GM19025 (cell line): ENCODE measurements around the gene VAPB.

ENCODE experiments used
- ATAC-seq: cut with Tn5 transposase; IDR thresholded peaks from one replicate; pipeline ENCODE4 v1.9.1; 2021; ENCODE audit warnings: mild to moderate bottlenecking, low read depth, moderate library complexity; ENCODE audit not compliant: unreplicated experiment

VAPB gene

DNA sequence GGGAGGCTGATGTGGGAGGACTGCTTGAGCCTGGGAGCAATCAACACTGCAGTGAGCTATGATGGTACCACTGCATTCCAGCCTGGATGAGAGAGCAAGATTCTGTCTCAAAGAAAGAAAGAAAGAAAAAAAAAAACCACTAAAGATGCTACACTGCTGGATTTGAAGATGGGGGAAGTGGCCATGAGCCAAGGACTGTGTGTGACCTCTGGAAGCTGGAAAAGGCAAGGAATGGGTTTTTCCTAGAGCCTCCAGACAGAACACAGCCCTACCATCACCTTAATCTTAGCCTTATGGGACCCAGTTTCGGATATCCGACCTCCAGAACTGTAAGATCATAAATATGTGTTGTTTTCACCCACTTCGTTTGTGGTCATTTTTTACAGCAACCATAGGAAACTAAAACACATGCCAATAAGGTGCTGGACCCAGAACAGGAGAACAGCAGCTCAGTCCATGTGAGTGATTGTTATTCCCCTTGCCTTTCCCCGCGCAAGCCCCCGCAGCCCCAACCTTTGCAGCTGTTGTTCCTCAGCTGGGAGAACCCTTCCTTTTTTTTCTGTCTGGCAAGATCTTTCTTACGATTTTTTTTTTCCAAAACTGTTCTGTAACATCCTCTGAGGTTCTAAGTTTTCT, 11.1 kb upstream of the VAPB start:
- no peak for ATAC-seq

DNA sequence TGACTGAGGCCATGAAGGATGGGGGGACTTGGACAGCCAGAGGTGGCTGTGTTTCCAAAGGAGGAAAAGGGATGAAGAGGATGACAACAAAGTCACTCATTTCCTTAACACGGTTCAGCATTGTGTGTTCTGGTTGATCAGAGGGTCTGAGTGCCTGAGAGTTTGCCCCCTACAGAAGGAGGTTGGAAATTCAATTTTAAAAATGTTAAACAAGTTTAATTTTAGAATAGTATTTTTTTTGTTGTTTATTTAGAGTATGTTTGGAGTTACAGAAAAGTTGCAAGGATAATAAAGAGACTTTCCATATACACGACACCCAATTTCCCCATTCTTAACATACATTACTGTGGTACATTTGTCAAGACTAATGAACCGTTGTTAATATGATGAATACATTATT, 10.3 kb upstream of the VAPB start:
- no peak for ATAC-seq

DNA sequence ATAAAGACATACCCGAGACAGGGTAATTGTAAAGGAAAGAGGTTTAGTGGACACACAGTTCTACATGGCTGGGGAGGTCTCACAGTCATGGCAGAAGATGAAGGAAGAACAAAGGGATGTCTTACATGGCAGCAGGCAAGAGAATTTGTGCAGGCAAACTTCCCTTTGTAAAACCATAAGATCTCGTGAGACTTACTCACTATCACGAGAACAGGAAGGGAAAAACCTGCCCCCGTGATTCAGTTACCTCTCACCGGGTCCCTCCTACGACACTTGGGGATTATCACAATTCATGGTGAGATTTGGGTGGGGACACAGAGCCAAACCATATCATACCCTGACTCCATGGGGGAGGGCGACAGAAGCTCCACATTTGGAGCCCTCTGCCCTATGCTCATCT, 7.4 kb upstream of the VAPB start:
- ATAC-seq = no peak

DNA sequence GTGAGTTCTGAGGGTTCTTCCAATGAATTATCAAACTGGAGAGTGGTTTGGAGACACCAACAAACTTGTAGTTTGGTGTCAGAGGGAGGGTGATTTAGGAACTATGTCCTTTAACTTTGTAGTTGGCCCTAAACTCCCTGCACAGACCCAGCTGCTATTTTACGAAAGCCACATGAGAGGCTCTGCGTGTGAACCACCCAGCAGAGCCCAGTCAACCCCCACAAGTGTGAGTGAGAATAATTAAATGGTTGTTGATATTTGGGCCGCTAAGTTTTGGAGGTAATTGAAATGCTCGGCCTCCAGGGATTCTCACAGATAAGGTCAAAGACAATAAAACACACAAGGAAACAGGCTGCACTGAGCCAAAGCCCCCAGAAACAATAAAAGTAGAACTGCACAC, 6.9 kb upstream of the VAPB start:
- ATAC-seq = no peak

DNA sequence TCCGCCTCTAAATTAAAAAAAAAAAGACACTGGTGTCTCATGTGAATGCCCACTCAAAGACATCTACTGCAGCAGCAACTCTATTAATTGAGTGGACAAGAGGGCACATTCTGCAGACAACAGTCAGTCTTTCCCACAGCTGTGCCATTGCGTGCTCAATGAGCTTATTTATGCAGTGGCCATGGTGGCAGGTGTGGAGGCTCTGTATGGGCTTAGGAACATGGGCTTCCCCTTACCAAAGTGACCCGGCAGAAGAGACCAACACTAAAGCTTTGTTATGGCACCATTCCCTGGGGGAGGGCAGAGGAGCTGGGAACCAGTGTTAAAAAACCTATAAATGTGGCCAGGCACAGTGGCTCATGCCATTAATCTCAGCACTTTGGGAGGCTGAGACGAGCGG, 4.2 kb upstream of the VAPB start:
- ATAC-seq = no peak

DNA sequence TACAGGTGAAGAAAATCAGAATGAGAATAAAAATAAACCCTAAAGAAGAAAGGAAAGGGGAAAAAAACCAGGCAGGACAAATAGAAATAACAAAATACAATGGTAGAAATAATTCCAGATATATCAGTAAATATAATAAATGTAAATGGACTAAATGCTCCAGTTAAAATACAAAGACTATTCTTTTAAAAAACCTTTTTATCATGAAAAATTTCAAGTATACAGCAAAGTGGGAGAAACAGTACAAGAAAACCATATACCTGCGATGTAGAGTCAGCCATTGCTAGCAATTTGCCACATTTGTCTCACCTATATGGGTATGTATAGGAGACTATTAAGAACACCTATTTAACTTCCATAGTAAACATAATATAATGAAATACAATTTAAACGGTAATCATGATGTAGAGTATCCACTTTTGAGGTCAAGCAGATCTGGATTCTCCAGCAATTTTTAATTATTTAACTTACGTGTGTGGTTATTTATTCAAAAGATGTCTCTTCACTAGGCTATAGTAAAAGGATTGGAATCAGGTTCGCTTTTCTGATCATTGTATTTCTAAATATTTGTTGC, 914 bp upstream of the VAPB start:
- no peak for ATAC-seq

DNA sequence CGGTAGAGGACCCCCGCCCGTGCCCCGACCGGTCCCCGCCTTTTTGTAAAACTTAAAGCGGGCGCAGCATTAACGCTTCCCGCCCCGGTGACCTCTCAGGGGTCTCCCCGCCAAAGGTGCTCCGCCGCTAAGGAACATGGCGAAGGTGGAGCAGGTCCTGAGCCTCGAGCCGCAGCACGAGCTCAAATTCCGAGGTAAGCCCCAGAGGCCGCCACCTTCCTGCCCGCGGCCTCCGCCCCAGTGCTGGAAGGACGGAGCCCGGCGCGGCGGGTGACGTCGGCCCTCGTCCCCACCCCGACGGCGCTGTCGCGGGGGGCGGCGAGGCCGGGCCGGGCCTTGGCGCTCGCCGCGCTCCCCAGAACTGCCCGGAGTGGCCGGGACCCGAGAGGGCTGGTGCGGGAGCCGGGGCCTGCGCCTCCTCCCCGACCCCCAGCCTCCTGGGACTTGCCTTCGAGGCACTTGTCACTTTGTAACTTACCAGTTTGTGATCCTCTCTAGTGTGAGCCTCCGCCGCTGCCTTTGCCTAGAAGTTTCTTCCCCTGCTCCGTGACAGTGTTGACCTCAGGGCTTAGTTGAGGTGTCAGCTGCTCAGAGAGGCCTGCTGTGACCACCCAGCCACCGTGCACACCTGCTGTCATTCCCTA, 417 bp downstream of the VAPB start:
- ATAC-seq = peak; percentile 12

DNA sequence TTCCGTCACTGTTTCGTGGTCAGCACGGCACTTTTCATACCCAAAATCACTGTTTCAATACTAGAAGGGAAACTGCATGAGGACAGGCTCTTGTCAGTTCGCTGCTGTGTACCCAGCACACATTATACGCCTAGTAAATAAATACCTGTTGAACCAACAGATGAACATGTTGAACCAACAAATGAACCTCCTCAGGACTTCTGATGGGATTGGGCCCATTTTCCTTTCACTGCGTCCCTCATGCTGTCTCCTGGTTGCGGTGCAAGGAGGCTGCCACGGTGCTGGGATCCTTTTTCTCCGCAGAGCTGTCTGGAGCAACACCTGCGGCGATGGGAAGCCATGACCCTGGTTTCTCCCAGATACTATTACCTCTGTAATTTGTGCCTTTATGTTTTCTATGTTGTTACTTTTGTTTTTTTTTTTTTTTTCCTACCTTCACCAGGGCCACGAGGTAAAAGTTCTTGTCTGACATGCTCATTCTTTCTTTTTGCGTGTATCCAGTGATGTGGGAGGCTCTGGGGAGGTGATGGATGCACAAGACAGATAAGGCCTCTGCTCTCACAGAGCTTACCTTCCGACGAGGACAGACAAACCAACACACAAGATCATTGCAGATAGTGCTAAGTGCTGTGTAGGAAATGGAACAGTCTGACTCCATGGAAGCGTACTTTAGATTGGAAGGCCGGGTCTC, 1.1 kb downstream of the VAPB start:
- ATAC-seq = no peak

DNA sequence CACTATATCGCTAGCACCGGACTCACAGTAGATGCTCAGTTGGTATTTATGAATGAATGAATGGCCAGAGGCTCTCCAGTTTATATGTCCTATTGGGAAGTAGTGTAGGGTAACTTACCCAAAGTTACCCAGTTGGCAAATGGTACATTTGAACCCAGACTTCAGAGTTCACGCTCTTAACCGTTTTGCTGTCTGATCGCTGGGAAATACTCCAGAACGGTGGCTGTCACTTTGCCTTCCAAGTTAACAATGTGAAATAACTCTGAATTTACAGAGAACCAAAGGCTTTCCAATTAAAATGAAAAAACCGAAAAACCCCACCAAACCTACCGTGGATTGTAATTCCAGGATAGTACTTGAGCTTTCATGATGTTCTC, 1.6 kb downstream of the VAPB start:
- ATAC-seq = no peak

DNA sequence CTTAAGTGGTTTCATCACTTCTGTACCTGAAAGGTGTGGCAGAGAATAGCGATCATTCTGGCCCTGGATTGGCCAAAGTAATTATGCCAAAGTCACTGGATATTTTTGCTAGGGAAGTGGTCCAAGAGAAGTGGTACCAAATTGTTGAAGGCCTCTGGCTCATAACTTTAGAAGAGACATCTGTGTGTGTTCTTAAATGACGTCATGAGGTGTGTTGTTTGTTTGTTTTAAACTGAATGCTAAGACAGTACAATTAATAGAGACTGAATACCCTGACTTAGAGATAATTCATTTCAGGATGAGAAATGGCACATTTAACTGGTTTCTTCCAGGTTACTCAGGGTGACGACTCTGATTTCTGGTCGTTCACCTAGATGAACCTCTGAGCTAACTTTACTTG, 3.3 kb downstream of the VAPB start:
- no peak for ATAC-seq

DNA sequence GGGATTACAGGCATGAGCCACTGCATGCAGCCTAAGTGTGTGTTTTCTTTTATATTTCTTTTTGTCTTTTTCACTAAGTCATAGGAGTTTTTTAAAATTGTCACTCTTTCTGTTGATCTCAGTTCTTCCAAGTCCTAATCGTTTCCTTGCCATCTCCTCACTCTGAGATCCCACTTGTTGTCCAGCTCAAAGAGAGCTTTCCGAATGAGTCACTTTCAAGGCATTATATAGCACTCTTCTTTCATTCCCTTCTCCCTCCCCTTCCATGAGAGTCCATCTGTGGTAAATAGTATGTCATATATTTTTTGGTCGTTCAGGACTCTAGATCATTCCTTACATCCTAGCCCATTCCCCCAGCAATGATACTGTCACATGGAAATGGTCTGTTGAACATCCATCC, 4.3 kb downstream of the VAPB start:
- ATAC-seq = no peak

DNA sequence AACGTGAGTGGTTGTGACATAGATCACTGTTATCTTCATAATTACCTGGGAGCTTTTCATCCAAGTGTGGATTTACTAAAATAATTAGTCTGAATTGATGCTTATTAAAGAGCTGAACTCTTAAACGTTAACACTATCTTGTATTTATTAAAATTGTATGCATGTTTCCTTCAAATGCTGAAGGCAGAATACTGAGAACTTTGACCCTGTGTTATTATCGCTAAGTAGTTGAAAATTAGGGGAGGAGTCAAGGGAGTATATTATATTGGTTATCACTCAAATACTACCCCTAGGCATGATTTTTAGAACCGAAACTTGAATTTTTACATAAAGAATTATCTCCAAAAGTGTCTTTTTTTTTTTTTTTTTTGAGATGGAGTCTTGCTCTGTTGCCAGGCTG, 5.8 kb downstream of the VAPB start:
- ATAC-seq = no peak

DNA sequence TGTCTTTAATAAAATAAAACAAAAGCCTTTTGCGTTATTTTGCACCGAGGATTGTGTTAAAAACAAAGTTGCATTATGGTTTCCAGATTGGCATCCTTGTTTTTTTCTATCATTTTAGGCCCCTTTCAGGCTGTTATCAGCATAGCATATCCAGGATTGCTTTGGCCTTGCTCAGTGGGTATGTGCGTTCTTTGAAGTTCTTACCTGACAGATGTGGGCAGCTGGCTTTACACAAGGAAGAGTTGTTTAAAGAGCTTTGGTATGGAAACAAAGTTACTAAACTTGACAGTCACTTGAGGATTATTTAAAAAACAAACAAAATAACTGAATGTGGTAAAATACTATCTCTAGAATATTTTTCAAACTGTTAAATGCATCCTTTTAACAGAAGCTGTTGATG, 6.6 kb downstream of the VAPB start:
- ATAC-seq = no peak

DNA sequence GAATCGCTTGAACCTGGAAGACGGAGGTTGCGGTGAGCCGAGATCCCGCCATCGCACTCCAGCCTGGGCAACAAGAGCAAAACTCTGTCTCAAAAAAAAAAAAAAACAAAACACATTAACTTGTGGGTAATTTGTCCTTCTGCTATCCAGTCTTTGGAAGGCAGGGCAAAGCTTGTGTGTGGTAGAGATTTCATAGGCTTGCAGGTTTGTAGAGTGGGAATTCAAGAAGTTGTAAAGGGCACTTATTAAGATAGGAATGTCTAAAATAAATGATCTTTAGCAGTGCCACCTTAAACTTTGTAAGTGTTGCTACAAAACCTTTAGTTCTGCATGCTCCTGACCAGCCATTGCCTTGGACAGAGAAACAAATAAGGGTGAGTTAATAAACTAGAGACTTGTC, 8.4 kb downstream of the VAPB start:
- ATAC-seq = no peak

DNA sequence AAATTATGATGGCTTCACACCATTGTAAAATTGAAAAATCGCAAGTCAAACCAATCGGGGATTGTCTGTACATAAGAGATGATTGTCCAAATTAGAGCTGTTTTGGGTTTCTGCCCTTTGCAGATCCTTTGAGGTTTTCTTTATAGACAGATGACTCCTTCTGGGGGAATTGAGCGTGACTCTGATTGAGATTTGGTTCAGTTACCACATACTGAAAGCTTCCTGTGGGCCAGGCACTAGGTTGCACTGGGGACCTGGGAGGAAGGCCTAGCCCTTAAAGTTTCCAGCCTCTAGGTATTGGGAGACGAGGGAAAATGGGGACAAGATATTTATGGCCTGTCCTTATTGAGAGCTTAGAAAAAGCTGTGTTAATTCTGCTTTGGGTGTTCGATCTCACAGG, 9.2 kb downstream of the VAPB start:
- no peak for ATAC-seq

DNA sequence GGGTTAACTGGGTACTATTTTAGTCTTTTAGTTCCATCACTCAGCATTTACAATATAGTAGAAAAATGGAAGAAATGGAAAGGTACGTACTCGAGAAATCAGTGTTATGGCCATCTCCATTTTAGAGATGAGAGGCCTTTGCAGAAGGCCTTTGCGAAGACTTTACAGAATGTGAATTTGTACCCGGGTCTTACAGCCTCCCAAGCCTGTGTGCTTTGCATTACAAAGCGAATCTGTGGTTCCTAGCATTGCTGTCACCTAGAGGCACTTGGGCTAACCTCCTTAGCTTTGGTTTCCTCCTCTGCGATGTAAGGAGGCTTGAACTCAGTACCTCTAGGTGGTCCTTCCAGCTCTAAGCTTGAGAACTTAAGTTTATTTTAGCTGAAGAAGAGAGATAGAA, 10.9 kb downstream of the VAPB start:
- no peak for ATAC-seq

DNA sequence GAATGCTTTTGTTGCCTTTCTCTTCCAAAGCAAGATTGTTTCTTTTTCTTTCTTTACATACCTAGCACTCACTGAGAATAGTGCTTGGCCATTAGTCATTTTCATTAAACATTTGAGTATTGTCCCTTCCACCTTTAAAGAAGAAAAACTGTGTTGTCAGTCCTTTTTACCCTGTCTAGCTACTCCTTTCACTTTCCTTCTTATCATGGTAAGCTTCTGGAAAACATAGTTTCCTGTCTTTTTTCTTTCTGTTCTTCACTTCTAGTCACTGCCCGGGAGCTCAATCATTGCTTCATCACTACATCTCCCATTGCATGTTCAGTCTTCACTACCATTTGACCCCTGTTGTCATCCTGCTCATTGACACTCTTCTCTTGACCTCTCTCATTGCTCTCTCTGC, 12.1 kb downstream of the VAPB start:
- ATAC-seq = no peak

DNA sequence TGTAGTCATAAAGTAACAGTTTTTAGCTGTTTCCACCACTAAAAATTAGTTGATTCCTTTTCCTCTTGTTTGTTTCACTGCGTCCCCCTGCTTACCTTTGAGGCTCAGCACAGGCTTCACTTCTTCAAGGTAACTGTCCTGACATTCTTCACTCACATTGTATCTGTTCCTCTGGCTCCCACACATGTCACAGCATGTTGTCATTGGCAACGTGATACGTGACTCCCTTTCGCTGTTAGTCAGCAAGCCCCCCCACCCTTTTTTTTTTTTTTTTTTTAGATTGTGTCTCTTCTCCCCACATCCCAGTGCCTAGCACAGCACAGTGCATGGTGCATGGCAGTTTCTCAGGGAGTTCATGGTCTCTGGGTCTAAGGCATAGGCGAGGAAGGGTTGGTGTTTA, 13.3 kb downstream of the VAPB start:
- no peak for ATAC-seq

DNA sequence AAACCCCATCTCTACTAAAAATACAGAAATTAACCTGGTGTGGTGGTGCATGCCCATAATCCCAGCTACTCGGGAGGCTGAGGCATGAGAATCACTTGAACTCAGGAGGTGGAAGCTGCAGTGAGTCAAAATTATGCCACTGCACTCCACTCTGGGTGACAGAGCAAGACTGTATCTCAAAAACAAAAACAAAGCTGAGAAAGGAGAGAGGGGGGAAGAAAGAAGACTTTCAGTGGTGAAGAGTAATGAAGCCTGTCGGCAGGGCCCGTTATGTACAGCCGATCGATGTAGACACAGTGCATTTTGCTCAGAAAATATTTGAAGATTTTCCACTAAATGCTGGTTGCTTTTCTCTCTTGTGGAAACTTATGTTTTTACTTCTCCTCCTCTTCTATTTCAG, 13.8 kb downstream of the VAPB start:
- ATAC-seq = peak; percentile 55

DNA sequence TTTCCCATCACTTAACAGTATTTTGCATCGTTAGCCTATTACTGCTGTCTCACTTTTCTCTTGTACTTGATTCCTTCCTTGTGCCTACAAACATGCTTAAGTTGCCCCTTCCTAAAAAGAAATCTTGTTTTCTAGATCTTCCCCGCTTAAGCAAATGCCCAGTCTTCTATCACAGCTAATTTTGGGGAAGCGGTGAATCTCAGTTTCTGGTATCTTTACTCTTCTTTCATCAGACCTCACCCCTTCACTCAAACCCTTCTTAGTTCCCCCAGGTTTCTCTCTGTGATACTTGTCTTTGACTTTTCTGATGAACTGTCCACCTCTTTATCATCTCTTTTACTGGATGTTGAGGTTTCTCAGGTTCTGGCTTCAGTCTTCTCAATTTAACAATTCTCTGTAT, 14.2 kb downstream of the VAPB start:
- peak; percentile 24 for ATAC-seq

DNA sequence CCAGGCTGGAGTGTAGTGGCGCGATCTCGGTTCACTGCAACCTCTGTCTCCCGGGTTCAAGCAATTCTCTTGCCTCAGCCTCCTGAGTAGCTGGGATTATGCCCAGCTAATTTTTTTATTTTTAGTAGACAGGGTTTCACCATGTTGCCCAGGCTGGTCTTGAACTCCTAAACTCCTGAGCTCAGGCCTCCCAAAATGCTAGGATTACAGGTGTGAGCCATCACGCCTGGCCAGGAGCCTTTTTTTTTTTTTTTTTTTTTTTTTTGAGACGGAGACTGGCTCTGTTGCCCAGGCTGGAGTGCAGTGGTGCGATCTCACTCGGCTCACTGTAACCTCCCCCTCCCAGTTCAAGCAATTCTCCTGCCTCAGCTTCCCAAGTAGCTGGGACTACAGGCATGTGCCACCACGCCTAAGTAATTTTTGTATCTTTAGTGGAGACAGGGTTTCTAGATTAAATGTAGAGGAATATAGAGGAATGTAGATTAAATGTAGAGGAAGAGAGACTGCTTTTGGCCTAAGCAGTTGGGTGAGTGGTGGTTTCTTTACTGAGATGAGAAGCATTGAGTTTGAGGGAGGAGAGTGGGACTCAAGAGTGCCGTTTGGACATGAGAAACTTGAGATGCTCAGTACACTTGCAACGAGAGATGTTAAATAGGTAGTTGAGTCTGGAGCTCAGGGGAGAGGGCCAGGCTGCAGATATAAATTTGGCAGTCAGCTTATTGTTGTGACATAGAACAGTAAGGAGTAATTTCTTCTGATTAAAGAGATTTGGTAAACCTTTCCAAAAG, 16.7 kb downstream of the VAPB start:
- ATAC-seq = no peak
